Stimulated activated CD4-positive, alpha-beta T cell treated with anti-CD3 and anti-CD28 coated beads, Interleukin-15, amount 100 ng/mL, for 48 hours (primary cell): ENCODE data around the gene E2F2.

Source experiments
- DNase-seq, 2 donors: peaks; one replicate each; pipeline ENCODE4 v3.0.0-alpha.2; 2020; ENCODE audit warnings: low read depth in 2 of 2

E2F2 gene

GRCh38 chr1:23462766-23463165 is 68.3 kb downstream of the E2F2 start:
- DNase-seq = no peak

GRCh38 chr1:23461050-23461449 is 70.0 kb downstream of the E2F2 start:
- no peak for DNase-seq

GRCh38 chr1:23460519-23460918 is 70.5 kb downstream of the E2F2 start:
- DNase-seq = no peak

- no peak for DNase-seq
These were observed 71.7 kb downstream of the E2F2 start for GRCh38 chr1:23459338-23459757.
